Left colon (tissue), 2 donors: ENCODE data around the gene RNF144B. TPM values are rescaled to one million over a fixed set of nuclear protein-coding genes. Genes with fewer than 3 reads are reported as not detected.

Experiments used
- ATAC-seq: fragments of 200-7000 bp; cut with Tn5 transposase; one replicate; pipeline ENCODE4 v1.9.1; 2020; ENCODE audit warnings: mild to moderate bottlenecking, moderate library complexity
- DNase-seq, 2 donors: peaks; one replicate each; pipeline ENCODE4 v3.0.0-alpha.2; 2020
- intact Hi-C, 2 donors: fragments of 100-400 bp; cut with DNase I in 1 of 2; cut with micrococcal nuclease in 1 of 2; formaldehyde crosslinking; loops; one replicate each; pipeline versions ENCODE4 v1.11.2 to v1.14.0; 2022; cut with DNase I, micrococcal nuclease
- total RNA-seq, 2 donors: library from RNA; stranded (reverse); fragmentation: NEBNext Ultra II Directional; extraction: Animal tissue kit (Norgen Biotek cat#: 25700); gene quantifications; one replicate each; pipeline ENCODE4 v1.2.1, GENCODE V29; 2021
- donor health status: DM: no; HTN: no; CAD: no.
- donor health status: DM: yes; HTN: yes; CAD: no.

RNF144B gene
- total RNA-seq, 2 donors from 2014 or later = 4.5 to 4.9 TPM

DNA sequence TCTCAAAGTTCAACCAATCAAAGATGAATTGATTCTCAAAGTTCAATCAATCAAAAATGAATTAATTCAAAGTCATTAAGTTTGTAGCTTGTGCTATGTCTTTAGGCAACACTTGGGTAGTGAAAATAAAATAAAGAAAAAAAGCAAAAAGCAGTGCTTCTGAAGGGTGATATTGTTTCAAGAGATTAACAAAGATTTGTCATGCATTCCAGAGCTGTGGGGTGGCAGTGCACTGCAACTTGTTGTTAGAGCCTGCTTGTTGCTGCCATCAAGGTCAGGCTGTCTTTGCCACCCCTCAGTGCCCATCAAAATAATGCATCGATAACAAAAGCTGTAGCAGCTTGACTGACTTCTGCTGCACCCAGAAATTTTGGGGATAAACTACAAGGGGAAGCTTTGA, 128.6 kb downstream of the RNF144B start:
- ATAC-seq (no peak), DNase-seq (no peak)
- intact Hi-C loops = no loop called here

Other genes starting within 250 kb of the RNF144B start
- gene TPMT, start 232.3 kb upstream of the RNF144B start, total RNA-seq = 10 to 100 TPM; 53.4 to 60.0 TPM
- 10 to 100 TPM; 33.7 to 38.3 TPM for gene KDM1B, start 231.9 kb upstream of the RNF144B start, total RNA-seq
- gene DEK, start 122.8 kb upstream of the RNF144B start, total RNA-seq = 10 to 100 TPM; 73.7 to 75.7 TPM